Transverse colon (tissue), 4 donors: Measurements from ENCODE around the gene CDC45. TPM values are rescaled to one million over a fixed set of nuclear protein-coding genes. Genes with fewer than 3 reads are reported as not detected.
"Not testable (repeated sequence)": the region's sequence is repeated elsewhere in the genome, so short reads cannot be mapped to it uniquely, and the experiment has no call there.

Experiments used
- DNase-seq: peaks from one replicate; pipeline ENCODE4 v3.0.0-alpha.2; 2019
- H3K27ac ChIP-seq, 4 donors: fragments of 200-600 bp; sonication (generic); 2 replicates each; pipeline ENCODE4 v1.5.1; 2016 to 2018; ENCODE audit warnings: inconsistent platforms in 4 of 4
- H3K27me3 ChIP-seq: fragments of 200-600 bp; sonication (generic); 2 replicates; pipeline ENCODE4 v1.5.1; 2017; ENCODE audit warnings: inconsistent platforms
- H3K36me3 ChIP-seq, 4 donors: fragments of 200-600 bp; sonication (generic); 2 replicates each; pipeline ENCODE4 v1.5.1; 2017 to 2019; ENCODE audit warnings: inconsistent platforms in 4 of 4
- H3K4me1 ChIP-seq, 4 donors: fragments of 200-600 bp; sonication (generic); 2 replicates each; pipeline ENCODE4 v1.5.1; 2017 to 2020; ENCODE audit warnings: inconsistent platforms in 4 of 4
- H3K4me3 ChIP-seq, 4 donors: fragments of 200-600 bp; sonication (generic); 1 replicate in 1 of 4; 2 replicates in 3 of 4; pipeline versions ENCODE4 v1.5.1 to v1.6.1; 2017 to 2019; ENCODE audit warnings: inconsistent platforms in 4 of 4
- H3K9me3 ChIP-seq, 2 donors: fragments of 200-600 bp; sonication (generic); 2 replicates each; pipeline ENCODE4 v1.5.1; 2017 to 2019; ENCODE audit warnings: inconsistent platforms in 2 of 2
- EP300 ChIP-seq: sonication (generic); formaldehyde crosslinking; IDR thresholded peaks from one replicate; pipeline ENCODE4 v1.6.1; 2017; ENCODE audit warnings: antibody characterized with exemption, low read depth
- POLR2A ChIP-seq: fragments of 450-650 bp; IDR thresholded peaks from one replicate; pipeline ENCODE4 v1.6.1; 2016; ENCODE audit warnings: antibody characterized with exemption, mild to moderate bottlenecking, moderate library complexity
- POLR2AphosphoS5 ChIP-seq, 3 donors: sonication (generic); formaldehyde crosslinking; IDR thresholded peaks; one replicate each; pipeline ENCODE4 v1.6.1; 2016; ENCODE audit warnings: antibody characterized with exemption in 3 of 3
- WGBS, 2 donors: methylation state at CpG; one replicate each; pipeline ENCODE4 v1.1.5; 2018; ENCODE audit warnings: low coverage in 1 of 2; 5-methylcytosine and 5-hydroxymethylcytosine counted together
- in situ Hi-C, 4 donors: fragments of 200-750 bp; cut with MboI; loops; one replicate each; pipeline versions ENCODE4 v1.15.0 to v1.15.1; 2017; ENCODE audit warnings: low sequenced_read_pairs in 3 of 4, low pct_ligation_motif_present in 1 of 4, low pct_unique_long_range_greater_than_20kb in 1 of 4
- intact Hi-C: fragments of 100-400 bp; cut with DNase I; formaldehyde crosslinking; loops from one replicate; pipeline ENCODE4 v1.15.1; 2023; ENCODE audit warnings: low total_unique reads
- total RNA-seq, 4 donors: library from RNA; depleted of rRNA; stranded (reverse); fragments of >200 nt; gene quantifications; one replicate each; pipeline ENCODE4 v1.1.0, GENCODE V29; 2016
- TF ChIP-seq, protein P1 (sequence below), 5 experiments: fragments of 200-600 bp in 3 of 5; fragments of 450-650 bp in 2 of 5; sonication (generic) in 3 of 5; IDR thresholded peaks; 1 replicate in 2 of 5; 2 replicates in 3 of 5; pipeline ENCODE4 v1.5.1; 2016 to 2017; ENCODE audit warnings: antibody characterized with exemption in 5 of 5, inconsistent platforms in 3 of 5, mild to moderate bottlenecking in 2 of 5, moderate library complexity in 1 of 5

Gene CDC45
- total RNA-seq, 4 donors from 2014 or later: 1.1 to 2.0 (median 1.2) TPM; not detected in 1

DNA sequence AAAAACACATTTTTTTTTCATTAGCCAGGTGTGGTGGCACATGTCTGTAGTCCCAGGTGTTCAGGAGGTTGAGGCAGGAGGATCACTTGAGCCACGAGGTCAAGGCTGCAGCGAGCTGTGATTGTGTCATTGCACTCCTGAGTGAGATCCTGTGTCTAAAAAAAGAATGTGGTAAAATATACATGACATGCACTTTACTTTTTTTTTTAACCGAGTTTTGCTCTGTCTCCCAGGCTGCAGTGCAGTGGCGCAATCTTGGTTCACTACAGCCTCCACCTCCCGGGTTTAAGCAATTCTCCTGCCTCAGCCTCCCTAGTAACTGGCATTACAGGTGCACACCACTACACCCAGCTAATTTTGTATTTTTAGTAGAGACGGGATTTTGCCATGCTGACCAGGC is 67.0 kb downstream of the CDC45 start:
- no peak for DNase-seq
- no peaks in the 10 kb centered on the region for H3K27me3 ChIP-seq
- H3K9me3 ChIP-seq: no peaks in the 10 kb centered on the region

DNA sequence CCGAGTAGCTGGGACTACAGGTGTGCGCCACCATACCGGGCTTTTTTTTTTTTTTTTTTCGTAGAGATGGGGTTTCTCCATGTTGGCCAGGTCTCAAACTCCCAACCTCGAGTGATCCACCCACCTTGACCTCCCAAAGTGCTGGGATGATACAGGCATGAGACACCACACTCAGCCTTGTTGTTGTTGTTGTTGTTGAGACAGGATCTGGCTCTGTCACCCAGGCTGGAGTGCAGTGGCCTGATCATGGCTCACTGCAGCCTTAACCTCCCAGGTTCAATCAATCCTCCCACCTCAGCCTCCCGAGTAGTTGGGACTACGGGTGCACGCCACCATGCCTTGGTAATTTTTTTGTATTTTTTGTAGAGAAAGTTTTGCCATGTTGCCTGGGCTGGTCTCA is 67.9 kb downstream of the CDC45 start:
- in situ Hi-C loops: no loop called here
- intact Hi-C loops: no loop called here
- peaks cover 0 to 8% (median 5%) of the 10 kb centered on the region in 4 donors for H3K4me1 ChIP-seq
- no peak overlapping the region for H3K27ac ChIP-seq
- no peak overlapping the region for H3K4me3 ChIP-seq
- H3K36me3 ChIP-seq: no peaks in the 10 kb centered on the region
- no peaks in the 10 kb centered on the region for H3K9me3 ChIP-seq
- TF ChIP-seq EP300 (no peak), POLR2A (no peak), POLR2AphosphoS5 (IDR thresholded peaks at IDR 0.05) (no peak)
- TF ChIP-seq, protein P1, sequence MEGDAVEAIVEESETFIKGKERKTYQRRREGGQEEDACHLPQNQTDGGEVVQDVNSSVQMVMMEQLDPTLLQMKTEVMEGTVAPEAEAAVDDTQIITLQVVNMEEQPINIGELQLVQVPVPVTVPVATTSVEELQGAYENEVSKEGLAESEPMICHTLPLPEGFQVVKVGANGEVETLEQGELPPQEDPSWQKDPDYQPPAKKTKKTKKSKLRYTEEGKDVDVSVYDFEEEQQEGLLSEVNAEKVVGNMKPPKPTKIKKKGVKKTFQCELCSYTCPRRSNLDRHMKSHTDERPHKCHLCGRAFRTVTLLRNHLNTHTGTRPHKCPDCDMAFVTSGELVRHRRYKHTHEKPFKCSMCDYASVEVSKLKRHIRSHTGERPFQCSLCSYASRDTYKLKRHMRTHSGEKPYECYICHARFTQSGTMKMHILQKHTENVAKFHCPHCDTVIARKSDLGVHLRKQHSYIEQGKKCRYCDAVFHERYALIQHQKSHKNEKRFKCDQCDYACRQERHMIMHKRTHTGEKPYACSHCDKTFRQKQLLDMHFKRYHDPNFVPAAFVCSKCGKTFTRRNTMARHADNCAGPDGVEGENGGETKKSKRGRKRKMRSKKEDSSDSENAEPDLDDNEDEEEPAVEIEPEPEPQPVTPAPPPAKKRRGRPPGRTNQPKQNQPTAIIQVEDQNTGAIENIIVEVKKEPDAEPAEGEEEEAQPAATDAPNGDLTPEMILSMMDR (IDR thresholded peaks at IDR 0.05): no peak
- WGBS, 2 donors: 87% methylated on average over 8 of the region's 8 CpGs; no CpG with 5 or more reads in 1 of the 2 donors
- H3K27me3 ChIP-seq: no peaks in the 10 kb centered on the region
- no peak for DNase-seq

More for the DNA sequence above, 67.0 kb downstream of the CDC45 start:
- TF ChIP-seq POLR2A (no peak), EP300 (no peak), POLR2AphosphoS5 (IDR thresholded peaks at IDR 0.05) (no peak)
- TF ChIP-seq, protein P1 (IDR thresholded peaks at IDR 0.05): no peak
- in situ Hi-C loops: no loop called here
- Histone ChIP-seq H3K36me3 (no peaks in the 10 kb centered on the region), H3K4me1 (peaks cover 0 to 8% (median 5%) of the 10 kb centered on the region in 4 donors), H3K27ac (no peak overlapping the region), H3K4me3 (no peak overlapping the region)
- WGBS, 2 donors: 70 to 77% methylated on average over 4 to 6 of the region's 6 CpGs
- intact Hi-C loops: no loop called here

DNA sequence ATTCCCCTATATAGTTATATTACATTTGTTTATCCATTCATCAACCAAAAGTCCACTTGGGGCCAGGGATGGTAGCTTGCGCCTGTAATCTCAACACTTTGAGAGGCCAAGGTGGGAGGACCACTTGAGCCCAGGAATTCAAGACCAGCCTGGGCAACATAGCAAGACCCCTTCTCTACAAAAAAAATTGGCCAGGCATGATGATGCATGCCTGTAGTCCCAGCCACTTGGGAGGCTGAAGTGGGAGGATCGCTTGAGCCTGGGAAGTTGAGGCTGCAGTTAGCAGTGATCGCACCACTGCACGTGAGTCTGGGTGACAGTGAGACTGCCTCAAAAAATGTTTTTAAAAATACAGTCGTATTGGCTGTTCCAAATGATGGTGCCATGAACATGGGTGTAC is 68.7 kb downstream of the CDC45 start:
- in situ Hi-C loops, H3K4me1 ChIP-seq, H3K27me3 ChIP-seq, H3K27ac ChIP-seq, H3K4me3 ChIP-seq, H3K36me3 ChIP-seq, H3K9me3 ChIP-seq, DNase-seq, intact Hi-C loops: not testable (repeated sequence)
- WGBS, 2 donors: 96 to 100% methylated on average over 1 to 5 of the region's 5 CpGs

DNA sequence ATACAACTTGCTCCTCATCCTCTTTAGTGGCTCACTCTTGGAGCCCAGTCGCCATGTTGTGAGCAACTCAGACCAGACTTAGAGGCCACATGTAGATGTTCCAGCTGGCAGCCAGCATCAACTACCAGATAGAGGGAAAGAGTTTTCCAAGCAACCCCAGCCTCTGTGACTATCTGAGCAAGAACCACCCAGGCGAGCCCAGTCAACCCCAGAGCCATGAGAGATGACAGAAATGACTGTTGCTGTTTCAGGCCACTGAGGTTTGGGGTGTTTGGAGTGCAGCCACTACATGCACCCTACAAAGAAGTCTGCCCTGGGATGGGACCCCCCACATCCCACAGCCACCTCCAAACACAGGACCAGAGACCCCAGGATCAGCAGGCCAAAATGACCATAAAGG is 69.2 kb downstream of the CDC45 start:
- H3K27ac ChIP-seq: no peak overlapping the region
- WGBS, 2 donors: 69% methylated on average over 2 of the region's 2 CpGs; no CpG with 5 or more reads in 1 of the 2 donors
- no peaks in the 10 kb centered on the region for H3K27me3 ChIP-seq
- no peaks in the 10 kb centered on the region for H3K36me3 ChIP-seq
- in situ Hi-C loops: no loop called here
- H3K4me3 ChIP-seq: no peak overlapping the region
- no peaks in the 10 kb centered on the region for H3K9me3 ChIP-seq
- no peak for TF ChIP-seq POLR2A
- TF ChIP-seq, protein P1 (IDR thresholded peaks at IDR 0.05): no peak
- no peak for TF ChIP-seq EP300
- TF ChIP-seq POLR2AphosphoS5 (IDR thresholded peaks at IDR 0.05): no peak
- intact Hi-C loops: no loop called here
- no peak for DNase-seq
- peaks cover 0 to 5% (median 4%) of the 10 kb centered on the region in 4 donors for H3K4me1 ChIP-seq

DNA sequence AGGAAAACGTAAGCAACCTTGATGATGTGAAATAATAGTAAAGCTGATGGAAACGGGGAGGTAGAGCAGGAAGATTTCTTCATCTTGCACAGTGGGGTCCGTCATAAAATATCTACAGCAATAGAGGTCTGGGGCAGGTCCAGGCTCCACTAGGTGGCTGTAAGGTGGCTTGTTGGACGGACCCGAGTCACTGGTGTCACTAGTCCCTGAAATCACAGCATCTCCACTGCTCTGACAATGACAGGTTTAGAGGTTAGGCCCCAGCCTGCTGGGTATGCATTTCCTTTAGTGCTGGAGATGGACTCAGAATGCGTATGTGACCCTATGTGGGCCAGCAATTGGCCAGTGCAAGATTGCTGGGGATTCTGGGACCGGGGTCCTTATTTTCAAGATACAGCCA is 69.7 kb downstream of the CDC45 start:
- intact Hi-C loops (no loop called here), in situ Hi-C loops (no loop called here)
- H3K9me3 ChIP-seq: no peaks in the 10 kb centered on the region
- H3K4me1 ChIP-seq: peaks cover 0 to under 1% (median 0%) of the 10 kb centered on the region in 4 donors
- no peaks in the 10 kb centered on the region for H3K27me3 ChIP-seq
- TF ChIP-seq EP300 (no peak), POLR2AphosphoS5 (IDR thresholded peaks at IDR 0.05) (no peak), POLR2A (no peak)
- TF ChIP-seq, protein P1 (IDR thresholded peaks at IDR 0.05): no peak
- 60 to 72% methylated on average over 1 to 7 of the region's 7 CpGs for WGBS, 2 donors
- H3K27ac ChIP-seq: no peak overlapping the region
- H3K4me3 ChIP-seq: no peak overlapping the region
- DNase-seq: no peak
- no peaks in the 10 kb centered on the region for H3K36me3 ChIP-seq
